ENCODE measurements around the gene PTH. TPM values are rescaled to one million over a fixed set of nuclear protein-coding genes. Genes with fewer than 3 reads are reported as not detected.

Gene PTH
- total and polyA plus RNA-seq, 12 donors = not detected

GRCh38 chr11:13445588-13445987, 50.2 kb downstream of the PTH start:
- intact Hi-C loops (cut with DNase I) = no loop called here
- no peak overlapping the region for H3K27ac ChIP-seq

More at GRCh38 chr11:13445588-13445987, 50.2 kb downstream of the PTH start:
- Histone ChIP-seq H3K4me1 (peaks cover 2 to 41% (median 27%) of the 10 kb centered on the region in 9 donors), H3K9me3 (peaks cover 0 to 8% (median 0%) of the 10 kb centered on the region in 11 donors), H3K4me3 (no peak overlapping the region), H3K27me3 (no peaks in the 10 kb centered on the region), H3K36me3 (no peaks in the 10 kb centered on the region)
- 96 to 97% methylated on average over 2 of the region's 2 CpGs for WGBS, 2 donors
- TF ChIP-seq, protein P1, sequence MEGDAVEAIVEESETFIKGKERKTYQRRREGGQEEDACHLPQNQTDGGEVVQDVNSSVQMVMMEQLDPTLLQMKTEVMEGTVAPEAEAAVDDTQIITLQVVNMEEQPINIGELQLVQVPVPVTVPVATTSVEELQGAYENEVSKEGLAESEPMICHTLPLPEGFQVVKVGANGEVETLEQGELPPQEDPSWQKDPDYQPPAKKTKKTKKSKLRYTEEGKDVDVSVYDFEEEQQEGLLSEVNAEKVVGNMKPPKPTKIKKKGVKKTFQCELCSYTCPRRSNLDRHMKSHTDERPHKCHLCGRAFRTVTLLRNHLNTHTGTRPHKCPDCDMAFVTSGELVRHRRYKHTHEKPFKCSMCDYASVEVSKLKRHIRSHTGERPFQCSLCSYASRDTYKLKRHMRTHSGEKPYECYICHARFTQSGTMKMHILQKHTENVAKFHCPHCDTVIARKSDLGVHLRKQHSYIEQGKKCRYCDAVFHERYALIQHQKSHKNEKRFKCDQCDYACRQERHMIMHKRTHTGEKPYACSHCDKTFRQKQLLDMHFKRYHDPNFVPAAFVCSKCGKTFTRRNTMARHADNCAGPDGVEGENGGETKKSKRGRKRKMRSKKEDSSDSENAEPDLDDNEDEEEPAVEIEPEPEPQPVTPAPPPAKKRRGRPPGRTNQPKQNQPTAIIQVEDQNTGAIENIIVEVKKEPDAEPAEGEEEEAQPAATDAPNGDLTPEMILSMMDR (IDR thresholded peaks at IDR 0.05) = no peak
- DNase-seq (no peak), ATAC-seq (no peak)

Other genes with a start within 250 kb of the PTH start
- gene BMAL1, start 218.2 kb downstream of the PTH start, total RNA-seq = 10 to 100 TPM in 5 of 10 donors, 1 to 10 TPM in 5; 2.9 to 19.9 (median 7.9) TPM
- 10 to 100 TPM in 1 of 2 donors, 1 to 10 TPM in 1; 9.8 to 14.7 TPM for gene BMAL1, start 218.2 kb downstream of the PTH start, polyA plus RNA-seq
- 10 to 100 TPM; 20.6 to 36.5 (median 24.4) TPM for gene BTBD10, start 32.8 kb downstream of the PTH start, total RNA-seq
- gene BTBD10, start 32.8 kb downstream of the PTH start, polyA plus RNA-seq = 10 to 100 TPM in 1 of 2 donors, 1 to 10 TPM in 1; 6.8 to 19.7 TPM
- gene FAR1, start 172.7 kb upstream of the PTH start, total RNA-seq = 10 to 100 TPM; 28.4 to 45.9 (median 38.8) TPM
- gene FAR1, start 172.7 kb upstream of the PTH start, polyA plus RNA-seq = 10 to 100 TPM; 13.3 to 23.0 TPM

Data from heart right ventricle (tissue), 16 donors.